Sciatic nerve (tissue), 2 donors: Measurements from ENCODE around the gene PLEKHG3. TPM values are rescaled to one million over a fixed set of nuclear protein-coding genes. Genes with fewer than 3 reads are reported as not detected.

Experiments
- ATAC-seq: fragments of 200-7000 bp; cut with Tn5 transposase; one replicate; pipeline ENCODE4 v1.9.1; 2020; ENCODE audit warnings: mild to moderate bottlenecking, moderate library complexity
- DNase-seq: peaks from one replicate; pipeline ENCODE4 v3.0.0-alpha.2; 2020; ENCODE audit warnings: low spot score
- intact Hi-C: fragments of 100-400 bp; cut with DNase I; formaldehyde crosslinking; loops from one replicate; pipeline ENCODE4 v1.14.2; 2022
- microRNA-seq: library from miRNA; unstranded; fragments of <30 nt; microRNA quantifications from one replicate; pipeline ENCODE4 v1.2.0, GENCODE V29; 2020
- total RNA-seq: library from RNA; stranded (reverse); fragmentation: NEBNext Ultra II Directional; extraction: Animal tissue kit (Norgen Biotek cat#: 25700); gene quantifications from one replicate; pipeline ENCODE4 v1.2.1, GENCODE V29; 2021
- donor health status: DM: no; HTN: no; CAD: no.
- donor health status: DM: no; HTN: no; CAD: no.

The PLEKHG3 gene
- total RNA-seq, 1 donor from 2014 or later: 101 TPM

- ATAC-seq (no peak), DNase-seq (no peak)
- intact Hi-C loops: no loop called here
These were observed 86.3 kb downstream of the PLEKHG3 start for GRCh38 chr14:64790478-64790877.

- intact Hi-C loops: no loop called here
- DNase-seq (no peak), ATAC-seq (no peak)
These were observed 88.0 kb downstream of the PLEKHG3 start for GRCh38 chr14:64792231-64792630.

- ATAC-seq (no peak), DNase-seq (no peak)
- intact Hi-C loops: no loop called here
These were observed 88.8 kb downstream of the PLEKHG3 start for GRCh38 chr14:64792871-64793560.

- ATAC-seq: no peak
- no peak for DNase-seq
- intact Hi-C loops: no loop called here
These were observed 91.0 kb downstream of the PLEKHG3 start for GRCh38 chr14:64795211-64795610.

- intact Hi-C loops: no loop called here
- DNase-seq (no peak), ATAC-seq (no peak)
These were observed 91.7 kb downstream of the PLEKHG3 start for GRCh38 chr14:64795921-64796320.

- intact Hi-C loops: no loop called here
- ATAC-seq: no peak
These were observed 92.1 kb downstream of the PLEKHG3 start for GRCh38 chr14:64796369-64796768.

GRCh38 chr14:64799555-64799954 lies 95.3 kb downstream of the PLEKHG3 start:
- ATAC-seq: no peak
- DNase-seq: no peak
- intact Hi-C loops: no loop called here

More at GRCh38 chr14:64796369-64796768, 92.1 kb downstream of the PLEKHG3 start:
- DNase-seq: no peak

Small RNAs within 50 kb of the gene (microRNA-seq; reads per million reads assigned to microRNA genes)
- not detected for gene MIR7855

Other genes starting within 250 kb of the PLEKHG3 start
- gene AKAP5, start 238.9 kb upstream of the PLEKHG3 start, total RNA-seq: 0.36 TPM
- gene ZBTB25, start 200.6 kb upstream of the PLEKHG3 start, total RNA-seq: 26.2 TPM
- 64.6 TPM for gene ZBTB1, start 199.7 kb upstream of the PLEKHG3 start, total RNA-seq
- gene HSPA2, start 163.7 kb upstream of the PLEKHG3 start, total RNA-seq: 71.5 TPM
- gene PPP1R36, start 154.5 kb upstream of the PLEKHG3 start, total RNA-seq: 2.5 TPM
- gene SPTB, start 175.5 kb downstream of the PLEKHG3 start, total RNA-seq: 14.8 TPM
- 66.0 TPM for gene CHURC1, start 210.0 kb downstream of the PLEKHG3 start, total RNA-seq
- gene GPX2, start 238.3 kb downstream of the PLEKHG3 start, total RNA-seq: not detected